MM.1S (cell line): Measurements from ENCODE around the gene C13orf42.

ENCODE experiments used
- CTCF ChIP-seq: fragments of 300-600 bp; sonication (generic); IDR thresholded peaks from 2 replicates; pipeline ENCODE4 v1.5.1; 2016; ENCODE audit warnings: antibody characterized with exemption, low read length, mixed read lengths
- EZH2 ChIP-seq: fragments of 300-600 bp; sonication (generic); optimal IDR thresholded peaks from 2 replicates; pipeline ENCODE3; 2017; ENCODE audit warnings: low read depth, mild to moderate bottlenecking, antibody characterized with exemption, low read length, mixed read lengths

DNA sequence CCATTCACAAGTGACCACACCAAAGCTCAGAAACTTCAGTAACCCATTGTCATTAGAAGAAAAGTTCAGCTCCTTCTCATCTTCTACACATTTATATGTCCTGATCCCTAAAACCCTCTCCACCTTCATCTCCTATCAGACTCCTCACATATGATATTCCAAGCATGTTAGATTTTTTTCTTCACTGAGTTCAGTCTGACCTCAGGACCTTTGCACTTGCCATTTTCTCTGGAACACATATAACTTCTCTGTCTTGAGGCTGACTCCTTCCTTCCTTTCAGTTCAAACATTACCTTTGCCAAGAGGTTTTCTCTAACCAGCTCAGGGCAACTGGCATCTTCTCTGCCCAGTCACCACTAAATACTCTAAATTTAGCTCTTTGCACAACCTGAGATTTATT, 54.1 kb downstream of the C13orf42 start:
- no peak for TF ChIP-seq CTCF
- no peak for TF ChIP-seq EZH2
